Astrocyte (in vitro differentiated cells and primary cell): Measurements from ENCODE around the gene CDH22. TPM values are rescaled to one million over a fixed set of nuclear protein-coding genes. Genes with fewer than 3 reads are reported as not detected.

ENCODE experiments used
- DNase-seq: peaks from one replicate; pipeline ENCODE4 v3.0.0-alpha.2; 2010; ENCODE audit warnings: low read depth
- FAIRE-seq: peaks from 2 replicates; lab custom pipeline; 2011; peaks lifted over from hg19 to GRCh38; lab: Jason Lieb, UNC
- H2AFZ ChIP-seq: 2 replicates; pipeline ENCODE4 v1.6.0; 2012; ENCODE audit warnings: low read depth, low read length, inconsistent platforms
- H3K27ac ChIP-seq: 2 replicates; pipeline ENCODE4 v1.5.1; 2011; ENCODE audit warnings: low read depth, low read length, inconsistent platforms
- H3K27me3 ChIP-seq: 2 replicates; pipeline ENCODE4 v1.6.0; 2011; ENCODE audit warnings: low read length, inconsistent platforms; ENCODE audit not compliant: insufficient read depth
- H3K36me3 ChIP-seq: 2 replicates; pipeline ENCODE4 v1.5.1; 2011; ENCODE audit warnings: low read length, inconsistent platforms; ENCODE audit not compliant: insufficient read depth
- H3K4me1 ChIP-seq: 2 replicates; pipeline ENCODE4 v1.5.1; 2011; ENCODE audit warnings: low read length, inconsistent platforms; ENCODE audit not compliant: insufficient read depth
- H3K4me2 ChIP-seq: 2 replicates; pipeline ENCODE4 v1.6.0; 2012; ENCODE audit warnings: low read length, inconsistent platforms
- H3K4me3 ChIP-seq: 2 replicates; pipeline ENCODE4 v1.5.1; 2011; ENCODE audit warnings: low read depth, mild to moderate bottlenecking, low read length, inconsistent platforms; ENCODE audit not compliant: insufficient read depth
- H3K79me2 ChIP-seq: 2 replicates; pipeline ENCODE4 v1.6.0; 2012; ENCODE audit warnings: mild to moderate bottlenecking, low read length, inconsistent platforms; ENCODE audit not compliant: insufficient read depth
- H3K9ac ChIP-seq: 2 replicates; pipeline ENCODE4 v1.6.0; 2012; ENCODE audit warnings: mild to moderate bottlenecking, low read length, inconsistent platforms
- H3K9me3 ChIP-seq: 2 replicates; pipeline ENCODE4 v1.5.1; 2012; ENCODE audit warnings: low read depth, mild to moderate bottlenecking, low read length, inconsistent platforms; ENCODE audit not compliant: insufficient read depth
- H4K20me1 ChIP-seq: 2 replicates; pipeline ENCODE4 v1.6.0; 2012; ENCODE audit warnings: low read length, inconsistent platforms; ENCODE audit not compliant: insufficient read depth
- H3K27ac Mint-ChIP-seq: one replicate; pipeline ENCODE4 v1.8.0; 2021; ENCODE audit warnings: mild to moderate bottlenecking, mixed read lengths; ENCODE audit not compliant: unreplicated experiment
- H3K27me3 Mint-ChIP-seq: one replicate; pipeline ENCODE4 v1.8.0; 2021; ENCODE audit warnings: low read depth, mixed read lengths; ENCODE audit not compliant: unreplicated experiment
- H3K36me3 Mint-ChIP-seq: one replicate; pipeline ENCODE4 v1.8.0; 2021; ENCODE audit warnings: low read depth, mixed read lengths; ENCODE audit not compliant: unreplicated experiment
- H3K4me1 Mint-ChIP-seq: one replicate; pipeline ENCODE4 v1.8.0; 2021; ENCODE audit warnings: low read depth, mixed read lengths; ENCODE audit not compliant: unreplicated experiment
- H3K4me3 Mint-ChIP-seq: one replicate; pipeline ENCODE4 v1.8.0; 2021; ENCODE audit warnings: mild to moderate bottlenecking, moderate library complexity, mixed read lengths; ENCODE audit not compliant: unreplicated experiment
- H3K9me3 Mint-ChIP-seq: one replicate; pipeline ENCODE4 v1.8.0; 2021; ENCODE audit warnings: mild to moderate bottlenecking, mixed read lengths; ENCODE audit not compliant: unreplicated experiment
- CTCF ChIP-seq: IDR thresholded peaks from 2 replicates; pipeline ENCODE4 v1.5.1; 2011; ENCODE audit warnings: low read depth, mild to moderate bottlenecking, inconsistent platforms, low read length, moderate library complexity; ENCODE audit not compliant: insufficient read depth
- EZH2 ChIP-seq: IDR thresholded peaks from 2 replicates; pipeline ENCODE4 v1.6.1; 2012; ENCODE audit warnings: mild to moderate bottlenecking, low read length, inconsistent platforms; ENCODE audit not compliant: insufficient read depth
- total RNA-seq: library from RNA; stranded (reverse); gene quantifications from 2 replicates; pipeline ENCODE4 v1.2.1, GENCODE V29; 2021

CDH22 gene
- total RNA-seq, 1 donor from 2014 or later: not detected

GRCh38 chr20:46130534-46130933 is 177.8 kb downstream of the CDH22 start:
- Histone ChIP-seq H4K20me1 (no peaks in the 10 kb centered on the region), H3K27me3 (peaks cover 17% of the 10 kb centered on the region), H3K4me3 (no peak overlapping the region), H3K9ac (no peak overlapping the region), H3K4me1 (peaks cover 3% of the 10 kb centered on the region), H3K36me3 (no peaks in the 10 kb centered on the region), H3K4me2 (no peak overlapping the region), H3K79me2 (no peaks in the 10 kb centered on the region), H3K27ac (no peak overlapping the region), H3K9me3 (no peaks in the 10 kb centered on the region), H2AFZ (no peak overlapping the region)
- FAIRE-seq (no peak), DNase-seq (no peak)
- Mint-ChIP-seq H3K36me3 (peaks cover under 1% of the 10 kb centered on the region), H3K27me3 (peaks cover 67% of the 10 kb centered on the region), H3K27ac (no peak overlapping the region), H3K4me3 (no peak overlapping the region), H3K4me1 (peaks cover 9% of the 10 kb centered on the region), H3K9me3 (peaks cover under 1% of the 10 kb centered on the region)
- TF ChIP-seq CTCF: no peak
- no peak for TF ChIP-seq EZH2

GRCh38 chr20:46129955-46130481 is 178.3 kb downstream of the CDH22 start:
- Histone ChIP-seq H3K79me2 (no peaks in the 10 kb centered on the region), H3K27ac (no peak overlapping the region), H3K4me1 (peaks cover 3% of the 10 kb centered on the region), H3K4me3 (no peak overlapping the region), H3K9me3 (no peaks in the 10 kb centered on the region), H3K4me2 (no peak overlapping the region), H2AFZ (no peak overlapping the region), H4K20me1 (no peaks in the 10 kb centered on the region), H3K36me3 (no peaks in the 10 kb centered on the region), H3K27me3 (peaks cover 17% of the 10 kb centered on the region), H3K9ac (no peak overlapping the region)
- Mint-ChIP-seq H3K4me3 (no peak overlapping the region), H3K27me3 (peaks cover 64% of the 10 kb centered on the region), H3K4me1 (peaks cover 8% of the 10 kb centered on the region), H3K36me3 (peaks cover 2% of the 10 kb centered on the region), H3K27ac (no peak overlapping the region), H3K9me3 (peaks cover 2% of the 10 kb centered on the region)
- no peak for DNase-seq
- no peak for FAIRE-seq
- TF ChIP-seq CTCF: no peak
- no peak for TF ChIP-seq EZH2

GRCh38 chr20:46128310-46129151 is 179.8 kb downstream of the CDH22 start:
- Histone ChIP-seq H3K9ac (no peak overlapping the region), H3K27ac (no peak overlapping the region), H3K4me2 (no peak overlapping the region), H3K9me3 (no peaks in the 10 kb centered on the region), H3K4me3 (no peak overlapping the region), H3K79me2 (no peaks in the 10 kb centered on the region), H2AFZ (no peak overlapping the region), H3K27me3 (peaks cover 17% of the 10 kb centered on the region), H4K20me1 (no peaks in the 10 kb centered on the region), H3K36me3 (no peaks in the 10 kb centered on the region), H3K4me1 (peaks cover 3% of the 10 kb centered on the region)
- DNase-seq (no peak), FAIRE-seq (no peak)
- peaks cover 6% of the 10 kb centered on the region for H3K4me1 Mint-ChIP-seq
- no peak overlapping the region for H3K4me3 Mint-ChIP-seq
- TF ChIP-seq EZH2: no peak
- TF ChIP-seq CTCF: peak; percentile 9
- H3K27ac Mint-ChIP-seq: no peak overlapping the region
- H3K27me3 Mint-ChIP-seq: peaks cover 63% of the 10 kb centered on the region
- H3K9me3 Mint-ChIP-seq: peaks cover 2% of the 10 kb centered on the region
- peaks cover 2% of the 10 kb centered on the region for H3K36me3 Mint-ChIP-seq
